Stimulated activated CD8-positive, alpha-beta memory T cell treated with anti-CD3 and anti-CD28 coated beads, Interleukin-15, amount 100 ng/mL, for 1 hour (primary cell): ENCODE data around the gene RGSL1.

ENCODE experiments used
- DNase-seq: peaks from one replicate; pipeline ENCODE4 v3.0.0-alpha.2; 2020; ENCODE audit warnings: low read depth

The RGSL1 gene

GRCh38 chr1:182589931-182590330 lies 140.0 kb downstream of the RGSL1 start:
- no peak for DNase-seq

- peak; percentile 45 for DNase-seq
Measured at GRCh38 chr1:182595641-182596240, 145.8 kb downstream of the RGSL1 start.

DNA sequence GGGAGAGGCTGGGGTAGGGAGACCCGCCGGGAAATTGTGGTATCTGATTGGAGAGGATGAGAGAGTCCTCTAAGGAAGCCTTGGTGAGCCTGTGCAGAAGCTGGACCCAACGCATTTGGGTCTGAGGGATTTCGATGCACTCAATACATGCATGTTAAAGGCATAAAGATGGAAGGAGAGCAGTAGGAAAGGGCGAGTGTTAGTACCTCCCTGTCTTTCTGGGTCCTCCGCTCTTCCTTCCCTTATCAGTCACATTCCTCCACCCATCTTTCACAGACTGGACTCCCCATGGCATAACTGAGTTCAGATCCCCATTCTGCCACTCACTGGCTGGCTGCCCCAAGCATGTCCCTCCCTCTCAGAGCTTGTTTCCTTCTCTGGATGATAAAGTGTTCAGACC lies 147.0 kb downstream of the RGSL1 start:
- no peak for DNase-seq

GRCh38 chr1:182598296-182598695 lies 148.3 kb downstream of the RGSL1 start:
- DNase-seq = no peak

GRCh38 chr1:182599339-182599738 lies 149.4 kb downstream of the RGSL1 start:
- no peak for DNase-seq

DNA sequence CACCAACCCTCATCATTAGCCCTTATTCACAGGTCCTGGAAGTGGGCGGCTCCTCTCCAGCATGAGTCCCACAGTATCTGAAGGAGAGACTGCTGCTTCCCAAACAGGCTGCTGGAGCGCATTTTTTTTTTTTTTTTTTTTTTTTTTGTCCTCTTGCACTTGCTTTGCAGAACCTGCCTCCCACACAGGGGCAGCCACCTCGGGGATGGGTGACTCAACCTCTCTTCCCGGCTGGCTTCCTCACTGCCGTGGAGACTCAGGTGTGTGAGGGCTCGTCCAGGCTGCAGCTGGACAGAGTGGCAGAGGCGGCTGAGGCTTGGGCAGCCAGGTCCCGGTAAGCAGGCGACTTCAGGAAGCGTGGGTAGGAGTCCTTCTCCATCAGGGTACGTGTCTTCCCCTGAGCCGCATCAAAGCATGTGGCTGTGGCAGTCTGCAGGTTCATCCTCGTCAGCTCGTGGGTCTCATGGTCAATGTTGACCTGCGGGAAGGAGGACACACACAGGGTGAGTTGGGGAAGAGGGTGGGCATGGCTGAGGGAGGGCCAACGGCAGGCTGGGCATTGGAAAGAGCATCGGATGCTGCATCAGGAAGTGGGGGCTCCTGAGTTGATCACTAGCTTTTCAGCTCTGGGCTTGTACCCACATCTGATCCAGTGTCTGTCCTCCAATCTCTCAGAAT lies 150.2 kb downstream of the RGSL1 start:
- DNase-seq = no peak

GRCh38 chr1:182600745-182601415 lies 150.9 kb downstream of the RGSL1 start:
- DNase-seq = no peak

GRCh38 chr1:182601416-182601786 lies 151.5 kb downstream of the RGSL1 start:
- DNase-seq = peak; percentile 39

- DNase-seq = no peak
Measured at GRCh38 chr1:182601913-182602312, 152.0 kb downstream of the RGSL1 start.

- no peak for DNase-seq
Measured at GRCh38 chr1:182602935-182603645, 153.1 kb downstream of the RGSL1 start.

- no peak for DNase-seq
Measured at GRCh38 chr1:182603646-182604174, 153.8 kb downstream of the RGSL1 start.

DNA sequence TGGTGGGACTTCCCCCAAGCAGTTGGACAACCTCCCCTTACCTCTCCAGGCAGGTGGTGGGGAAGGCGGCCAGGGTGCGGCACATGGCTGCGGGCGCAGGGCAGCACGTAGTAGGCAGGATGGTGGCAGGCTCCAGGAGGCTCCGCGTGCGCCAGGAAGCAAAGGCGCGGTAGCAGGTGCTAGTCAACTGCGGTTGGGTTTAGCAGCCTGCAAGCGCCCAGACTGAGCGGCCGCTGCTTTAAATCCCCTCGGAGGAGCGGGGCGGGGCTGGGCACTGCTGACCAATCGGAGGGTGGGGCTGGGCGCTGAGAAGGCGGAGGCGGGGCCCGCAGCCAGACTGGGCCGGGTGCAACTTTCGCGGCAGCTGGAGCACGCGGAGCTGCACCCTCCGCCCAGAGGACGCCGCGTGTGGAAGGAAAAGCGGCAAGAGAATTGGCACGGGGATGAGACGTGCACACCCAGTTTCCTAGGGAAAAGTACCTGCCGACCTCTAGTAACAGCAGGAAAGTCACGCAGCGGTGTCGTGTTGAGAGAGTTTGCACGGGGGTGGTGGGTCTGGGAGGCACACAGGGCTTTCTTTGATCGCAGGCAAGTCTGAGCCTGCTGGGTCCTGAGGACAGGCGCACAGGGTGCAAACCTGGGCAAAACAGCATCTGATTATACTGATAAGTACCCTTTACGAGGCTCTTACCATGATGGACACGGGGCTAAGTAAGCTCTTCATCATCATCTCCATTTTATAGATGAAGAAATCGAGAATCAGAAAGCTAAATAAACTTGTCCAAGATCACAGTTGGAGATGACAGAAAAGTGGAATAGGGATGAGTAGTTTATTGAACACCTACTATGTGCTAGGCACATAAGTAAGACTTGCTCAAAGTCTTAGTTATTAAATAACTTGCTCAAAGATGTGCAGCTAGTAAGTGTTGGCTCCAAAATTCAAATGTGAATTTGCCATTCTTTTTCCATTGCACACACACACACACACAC lies 154.5 kb downstream of the RGSL1 start, which contains the start of gene RGS16:
Gene RGS16 (minus strand): TSS at position 215 of the 990 bp plus-strand sequence. CDS start 130 bp downstream, at position 85.
- DNase-seq = peak; percentile 71

DNA sequence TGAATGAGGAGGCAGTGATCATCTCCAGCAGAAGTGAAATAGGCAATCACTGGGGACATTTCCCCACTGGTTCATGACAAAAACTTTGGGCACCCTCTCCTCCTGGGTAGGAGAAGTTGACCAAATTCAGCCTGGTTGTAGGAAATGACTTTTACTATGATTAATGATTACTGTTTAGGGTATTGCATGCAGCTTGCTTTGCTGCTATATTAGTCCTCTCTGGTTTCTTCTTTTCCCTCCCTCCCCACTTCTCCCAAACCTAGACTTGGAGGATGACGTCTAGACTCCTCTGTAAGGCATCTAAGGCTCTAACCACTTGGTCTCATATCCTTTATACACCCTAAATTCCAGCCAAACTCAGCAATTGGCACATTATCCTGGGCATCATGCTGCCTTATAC lies 157.6 kb downstream of the RGSL1 start:
- DNase-seq = no peak

DNA sequence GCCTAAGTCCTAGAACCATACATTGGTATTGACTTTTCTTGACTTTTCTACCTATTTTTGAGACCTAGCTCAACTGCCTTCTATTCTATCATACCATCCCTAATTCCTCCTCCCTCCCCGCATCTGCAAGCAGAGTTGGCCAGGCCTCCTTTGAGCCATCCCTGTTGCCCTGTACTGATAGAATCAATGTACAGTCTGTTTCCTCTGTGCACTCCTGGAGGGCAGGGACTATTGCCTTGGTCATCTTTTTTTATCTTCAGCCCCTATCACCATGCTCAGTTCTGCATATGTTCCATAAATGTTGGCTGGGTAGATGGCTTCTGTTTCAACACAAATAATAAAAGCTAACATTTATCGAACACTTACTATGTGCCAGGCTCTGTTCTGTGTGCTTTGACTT lies 158.3 kb downstream of the RGSL1 start:
- DNase-seq = no peak

DNA sequence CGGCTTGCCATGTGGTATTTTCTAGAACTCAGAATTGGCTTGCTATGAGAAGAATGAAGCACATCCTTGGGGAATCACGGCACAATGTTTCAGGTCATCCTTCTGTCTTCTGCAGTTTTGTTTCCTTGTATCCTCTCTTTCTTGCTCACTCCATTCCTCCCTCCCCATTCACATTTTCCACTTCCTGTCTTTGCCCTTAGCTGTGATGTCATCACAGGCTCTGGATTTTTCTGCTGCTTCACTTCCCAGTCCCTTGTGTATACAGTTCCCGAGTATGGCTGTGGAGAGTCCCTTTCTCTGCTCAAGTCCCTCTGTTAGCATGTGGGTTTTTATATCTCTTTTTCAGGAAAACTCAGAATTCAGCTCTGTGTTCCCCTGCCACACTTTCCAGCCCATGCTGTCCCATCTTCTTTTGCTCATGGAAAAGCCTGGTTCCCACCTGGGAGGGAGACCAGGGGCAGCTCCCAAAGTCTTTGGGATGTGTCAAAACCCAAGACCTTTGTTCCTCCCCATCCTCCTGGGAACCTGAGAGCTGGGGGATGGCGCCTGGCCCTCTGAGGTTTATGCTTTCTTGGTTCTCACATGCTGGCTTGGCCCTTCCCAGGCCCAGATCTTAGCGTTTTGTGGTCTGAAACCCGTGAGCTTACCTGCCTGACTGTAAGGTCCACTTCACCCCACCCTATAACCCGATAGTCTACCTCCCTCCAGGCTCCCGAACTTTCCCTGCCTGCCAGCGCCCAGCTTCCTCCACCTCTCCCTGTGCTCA lies 159.1 kb downstream of the RGSL1 start:
- no peak for DNase-seq
